HepG2 (cell line): ENCODE results near the gene KPNB1. TPM values are rescaled to one million over a fixed set of nuclear protein-coding genes. Genes with fewer than 3 reads are reported as not detected.

ENCODE experiments used
- BORCS8-MEF2B ChIP-seq: sonication (generic); formaldehyde crosslinking; IDR thresholded peaks from 2 replicates; pipeline ENCODE4 v1.8.0; 2022; ENCODE audit warnings: mild to moderate bottlenecking, missing genetic modification reagents
- ELF1 ChIP-seq: sonication (generic); formaldehyde crosslinking; IDR thresholded peaks from 2 replicates; pipeline ENCODE4 v1.4.0; 2020; ENCODE audit warnings: missing genetic modification reagents
- ETV5 ChIP-seq: IDR thresholded peaks from 2 replicates; pipeline ENCODE4 v1.6.1; 2018; ENCODE audit warnings: missing biosample characterization, missing genetic modification reagents, inconsistent platforms, borderline replicate concordance
- KDM5A ChIP-seq: fragments of 200-600 bp; sonication (generic); IDR thresholded peaks from 2 replicates; pipeline ENCODE4 v1.7.0; 2018; ENCODE audit warnings: antibody characterized with exemption, mild to moderate bottlenecking, low read length, borderline replicate concordance
- MEIS1 ChIP-seq: sonication (generic); formaldehyde crosslinking; IDR thresholded peaks from 2 replicates; pipeline ENCODE4 v1.9.0; 2021; ENCODE audit warnings: mild to moderate bottlenecking, missing genetic modification reagents, moderate library complexity, borderline replicate concordance
- POGZ ChIP-seq: sonication (generic); formaldehyde crosslinking; IDR thresholded peaks from 2 replicates; pipeline ENCODE4 v1.4.0; 2020; ENCODE audit warnings: mild to moderate bottlenecking, missing genetic modification reagents
- POLR2G ChIP-seq: fragments of 200-400 bp; formaldehyde crosslinking; IDR thresholded peaks from 2 replicates; pipeline ENCODE4 v1.6.1; 2018; ENCODE audit warnings: mild to moderate bottlenecking, low read depth, low read length, moderate library complexity
- ZFX ChIP-seq: sonication (generic); formaldehyde crosslinking; IDR thresholded peaks from 2 replicates; pipeline ENCODE4 v1.4.0; 2020; ENCODE audit warnings: mild to moderate bottlenecking, low read depth, missing genetic modification reagents, moderate library complexity
- ZNF839 ChIP-seq: sonication (generic); formaldehyde crosslinking; IDR thresholded peaks from 2 replicates; pipeline ENCODE4 v1.4.0; 2020; ENCODE audit warnings: missing genetic modification reagents, mild to moderate bottlenecking, borderline replicate concordance
- polyA plus RNA-seq, 8 experiments: library from polyadenylated mRNA; depleted of rRNA in 3 of 8; stranded (reverse) in 7 of 8; unstranded in 1 of 8; fragments of >200 nt; fragmentation: Illumina TruSeq in 4 of 8; extraction: Trizol in 4 of 8; gene quantifications; 2 replicates each; pipeline versions ENCODE4 v1.2.1 to v1.2.3, GENCODE V29; 2011 to 2016; ENCODE audit warnings: low read depth in 4 of 8, missing spikeins in 1 of 8, mixed read lengths in 1 of 8; ENCODE audit not compliant: insufficient read depth in 1 of 8
- total RNA-seq, 5 experiments: library from RNA; depleted of rRNA; stranded (reverse); fragments of >200 nt; fragmentation: Illumina TruSeq; extraction: Trizol; gene quantifications; 2 replicates each; pipeline ENCODE4 v1.2.3, GENCODE V29; 2016; ENCODE audit warnings: low read depth in 1 of 5
- TF ChIP-seq, protein P1 (sequence below): sonication (generic); formaldehyde crosslinking; IDR thresholded peaks from 2 replicates; pipeline ENCODE4 v1.8.0; 2022; ENCODE audit warnings: missing genetic modification reagents, mild to moderate bottlenecking, borderline replicate concordance
- TF ChIP-seq, protein P2 (sequence below): sonication (generic); formaldehyde crosslinking; IDR thresholded peaks from 2 replicates; pipeline ENCODE4 v1.4.0; 2020; ENCODE audit warnings: missing genetic modification reagents
- TF ChIP-seq, protein P3 (sequence below): sonication (generic); formaldehyde crosslinking; IDR thresholded peaks from 2 replicates; pipeline ENCODE4 v1.5.0; 2020; ENCODE audit warnings: mild to moderate bottlenecking, missing genetic modification reagents
- TF ChIP-seq, protein P4 (sequence below): sonication (generic); formaldehyde crosslinking; IDR thresholded peaks from 2 replicates; pipeline ENCODE4 v1.5.0; 2020; ENCODE audit warnings: mild to moderate bottlenecking, missing genetic modification reagents, borderline replicate concordance
- TF ChIP-seq, protein P5 (sequence below): sonication (generic); formaldehyde crosslinking; IDR thresholded peaks from 2 replicates; pipeline ENCODE4 v1.4.0; 2020; ENCODE audit warnings: missing genetic modification reagents
- TF ChIP-seq, protein P6 (sequence below): sonication (generic); formaldehyde crosslinking; IDR thresholded peaks from 2 replicates; pipeline ENCODE4 v1.8.1; 2023; ENCODE audit warnings: mild to moderate bottlenecking, missing genetic modification reagents

Gene KPNB1
- total and polyA plus RNA-seq, 2 of the 13 experiments (the other 11 are each of a cell fraction or from before 2014, with no cell fraction given), result 164 to 424 TPM

DNA sequence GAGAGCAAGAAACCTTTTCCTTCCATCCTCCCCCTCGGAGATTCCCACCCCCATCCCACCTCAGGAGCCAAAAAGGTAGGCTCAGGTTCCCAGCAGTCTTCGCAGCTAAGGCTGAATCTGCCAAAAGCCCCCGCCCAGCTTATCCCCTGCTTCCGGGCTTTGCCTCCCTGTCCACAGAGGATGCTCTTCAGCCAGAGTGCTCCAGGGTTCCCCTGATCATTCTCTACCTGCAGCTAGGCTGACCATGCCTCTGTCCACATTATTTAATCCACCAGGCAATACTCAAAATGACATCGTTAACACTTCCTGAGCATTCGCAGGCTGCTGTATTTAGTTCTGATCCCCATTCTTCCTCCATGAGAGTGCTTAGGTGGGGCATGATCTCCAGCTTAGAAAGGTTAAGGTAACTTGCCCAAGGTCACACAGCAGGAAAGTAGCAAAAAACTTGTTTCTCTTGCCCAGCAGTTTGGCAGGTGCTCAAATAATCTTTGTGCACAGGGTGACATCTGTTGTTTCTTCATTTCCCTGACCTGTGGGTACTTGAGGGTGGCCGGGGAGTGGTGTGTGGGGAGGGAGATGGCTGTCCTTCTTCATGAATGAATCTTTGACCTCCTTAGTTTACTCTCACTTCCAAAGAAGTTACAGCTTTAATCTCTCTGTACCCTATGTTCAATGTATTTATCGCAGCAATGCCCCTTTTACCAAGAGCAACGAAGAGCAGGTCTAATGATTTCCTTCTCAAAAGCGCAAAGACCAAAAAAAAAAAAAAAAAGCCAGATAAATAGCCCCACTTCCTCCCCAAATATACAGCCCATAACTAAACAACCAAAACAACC lies 43.4 kb downstream of the KPNB1 start (continued):
- TF ChIP-seq, protein P1, sequence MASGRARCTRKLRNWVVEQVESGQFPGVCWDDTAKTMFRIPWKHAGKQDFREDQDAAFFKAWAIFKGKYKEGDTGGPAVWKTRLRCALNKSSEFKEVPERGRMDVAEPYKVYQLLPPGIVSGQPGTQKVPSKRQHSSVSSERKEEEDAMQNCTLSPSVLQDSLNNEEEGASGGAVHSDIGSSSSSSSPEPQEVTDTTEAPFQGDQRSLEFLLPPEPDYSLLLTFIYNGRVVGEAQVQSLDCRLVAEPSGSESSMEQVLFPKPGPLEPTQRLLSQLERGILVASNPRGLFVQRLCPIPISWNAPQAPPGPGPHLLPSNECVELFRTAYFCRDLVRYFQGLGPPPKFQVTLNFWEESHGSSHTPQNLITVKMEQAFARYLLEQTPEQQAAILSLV, result peak; percentile 59; the same call in 1 of the 2 replicates
- TF ChIP-seq, protein P2, sequence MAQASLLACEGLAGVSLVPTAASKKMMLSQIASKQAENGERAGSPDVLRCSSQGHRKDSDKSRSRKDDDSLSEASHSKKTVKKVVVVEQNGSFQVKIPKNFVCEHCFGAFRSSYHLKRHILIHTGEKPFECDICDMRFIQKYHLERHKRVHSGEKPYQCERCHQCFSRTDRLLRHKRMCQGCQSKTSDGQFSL (CRISPR knock-in tag), result no peak
- TF ChIP-seq, protein P3, sequence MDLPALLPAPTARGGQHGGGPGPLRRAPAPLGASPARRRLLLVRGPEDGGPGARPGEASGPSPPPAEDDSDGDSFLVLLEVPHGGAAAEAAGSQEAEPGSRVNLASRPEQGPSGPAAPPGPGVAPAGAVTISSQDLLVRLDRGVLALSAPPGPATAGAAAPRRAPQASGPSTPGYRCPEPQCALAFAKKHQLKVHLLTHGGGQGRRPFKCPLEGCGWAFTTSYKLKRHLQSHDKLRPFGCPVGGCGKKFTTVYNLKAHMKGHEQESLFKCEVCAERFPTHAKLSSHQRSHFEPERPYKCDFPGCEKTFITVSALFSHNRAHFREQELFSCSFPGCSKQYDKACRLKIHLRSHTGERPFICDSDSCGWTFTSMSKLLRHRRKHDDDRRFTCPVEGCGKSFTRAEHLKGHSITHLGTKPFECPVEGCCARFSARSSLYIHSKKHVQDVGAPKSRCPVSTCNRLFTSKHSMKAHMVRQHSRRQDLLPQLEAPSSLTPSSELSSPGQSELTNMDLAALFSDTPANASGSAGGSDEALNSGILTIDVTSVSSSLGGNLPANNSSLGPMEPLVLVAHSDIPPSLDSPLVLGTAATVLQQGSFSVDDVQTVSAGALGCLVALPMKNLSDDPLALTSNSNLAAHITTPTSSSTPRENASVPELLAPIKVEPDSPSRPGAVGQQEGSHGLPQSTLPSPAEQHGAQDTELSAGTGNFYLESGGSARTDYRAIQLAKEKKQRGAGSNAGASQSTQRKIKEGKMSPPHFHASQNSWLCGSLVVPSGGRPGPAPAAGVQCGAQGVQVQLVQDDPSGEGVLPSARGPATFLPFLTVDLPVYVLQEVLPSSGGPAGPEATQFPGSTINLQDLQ, result no peak
- TF ChIP-seq, protein P4, sequence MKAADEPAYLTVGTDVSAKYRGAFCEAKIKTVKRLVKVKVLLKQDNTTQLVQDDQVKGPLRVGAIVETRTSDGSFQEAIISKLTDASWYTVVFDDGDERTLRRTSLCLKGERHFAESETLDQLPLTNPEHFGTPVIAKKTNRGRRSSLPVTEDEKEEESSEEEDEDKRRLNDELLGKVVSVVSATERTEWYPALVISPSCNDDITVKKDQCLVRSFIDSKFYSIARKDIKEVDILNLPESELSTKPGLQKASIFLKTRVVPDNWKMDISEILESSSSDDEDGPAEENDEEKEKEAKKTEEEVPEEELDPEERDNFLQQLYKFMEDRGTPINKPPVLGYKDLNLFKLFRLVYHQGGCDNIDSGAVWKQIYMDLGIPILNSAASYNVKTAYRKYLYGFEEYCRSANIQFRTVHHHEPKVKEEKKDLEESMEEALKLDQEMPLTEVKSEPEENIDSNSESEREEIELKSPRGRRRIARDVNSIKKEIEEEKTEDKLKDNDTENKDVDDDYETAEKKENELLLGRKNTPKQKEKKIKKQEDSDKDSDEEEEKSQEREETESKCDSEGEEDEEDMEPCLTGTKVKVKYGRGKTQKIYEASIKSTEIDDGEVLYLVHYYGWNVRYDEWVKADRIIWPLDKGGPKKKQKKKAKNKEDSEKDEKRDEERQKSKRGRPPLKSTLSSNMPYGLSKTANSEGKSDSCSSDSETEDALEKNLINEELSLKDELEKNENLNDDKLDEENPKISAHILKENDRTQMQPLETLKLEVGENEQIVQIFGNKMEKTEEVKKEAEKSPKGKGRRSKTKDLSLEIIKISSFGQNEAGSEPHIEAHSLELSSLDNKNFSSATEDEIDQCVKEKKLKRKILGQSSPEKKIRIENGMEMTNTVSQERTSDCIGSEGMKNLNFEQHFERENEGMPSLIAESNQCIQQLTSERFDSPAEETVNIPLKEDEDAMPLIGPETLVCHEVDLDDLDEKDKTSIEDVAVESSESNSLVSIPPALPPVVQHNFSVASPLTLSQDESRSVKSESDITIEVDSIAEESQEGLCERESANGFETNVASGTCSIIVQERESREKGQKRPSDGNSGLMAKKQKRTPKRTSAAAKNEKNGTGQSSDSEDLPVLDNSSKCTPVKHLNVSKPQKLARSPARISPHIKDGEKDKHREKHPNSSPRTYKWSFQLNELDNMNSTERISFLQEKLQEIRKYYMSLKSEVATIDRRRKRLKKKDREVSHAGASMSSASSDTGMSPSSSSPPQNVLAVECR (CRISPR knock-in tag), result no peak
- TF ChIP-seq KDM5A, result no peak
- peak; percentile 36; the same call in 1 of the 2 replicates for TF ChIP-seq ETV5 (CRISPR knock-in tag)
- TF ChIP-seq, protein P5, sequence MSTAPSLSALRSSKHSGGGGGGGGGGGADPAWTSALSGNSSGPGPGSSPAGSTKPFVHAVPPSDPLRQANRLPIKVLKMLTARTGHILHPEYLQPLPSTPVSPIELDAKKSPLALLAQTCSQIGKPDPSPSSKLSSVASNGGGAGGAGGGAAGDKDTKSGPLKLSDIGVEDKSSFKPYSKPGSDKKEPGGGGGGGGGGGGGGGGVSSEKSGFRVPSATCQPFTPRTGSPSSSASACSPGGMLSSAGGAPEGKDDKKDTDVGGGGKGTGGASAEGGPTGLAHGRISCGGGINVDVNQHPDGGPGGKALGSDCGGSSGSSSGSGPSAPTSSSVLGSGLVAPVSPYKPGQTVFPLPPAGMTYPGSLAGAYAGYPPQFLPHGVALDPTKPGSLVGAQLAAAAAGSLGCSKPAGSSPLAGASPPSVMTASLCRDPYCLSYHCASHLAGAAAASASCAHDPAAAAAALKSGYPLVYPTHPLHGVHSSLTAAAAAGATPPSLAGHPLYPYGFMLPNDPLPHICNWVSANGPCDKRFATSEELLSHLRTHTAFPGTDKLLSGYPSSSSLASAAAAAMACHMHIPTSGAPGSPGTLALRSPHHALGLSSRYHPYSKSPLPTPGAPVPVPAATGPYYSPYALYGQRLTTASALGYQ (CRISPR knock-in tag), result 0 out of 2 replicates have a peak, but pooled peaks have one; percentile 35
- TF ChIP-seq ZFX (CRISPR knock-in tag), result peak; percentile 23; the same call in 1 of the 2 replicates
- no peak for TF ChIP-seq MEIS1
- TF ChIP-seq, protein P6, sequence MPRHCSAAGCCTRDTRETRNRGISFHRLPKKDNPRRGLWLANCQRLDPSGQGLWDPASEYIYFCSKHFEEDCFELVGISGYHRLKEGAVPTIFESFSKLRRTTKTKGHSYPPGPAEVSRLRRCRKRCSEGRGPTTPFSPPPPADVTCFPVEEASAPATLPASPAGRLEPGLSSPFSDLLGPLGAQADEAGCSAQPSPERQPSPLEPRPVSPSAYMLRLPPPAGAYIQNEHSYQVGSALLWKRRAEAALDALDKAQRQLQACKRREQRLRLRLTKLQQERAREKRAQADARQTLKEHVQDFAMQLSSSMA (CRISPR knock-in tag), result no peak
- TF ChIP-seq BORCS8-MEF2B (CRISPR knock-in tag), result no peak
- TF ChIP-seq ZNF839 (CRISPR knock-in tag), result no peak
- no peak for TF ChIP-seq POGZ (CRISPR knock-in tag)
- no peak for TF ChIP-seq POLR2G
- TF ChIP-seq ELF1 (CRISPR knock-in tag), result peak; percentile 52
